Fibroblast of pulmonary artery (primary cell): ENCODE data around the gene MAPK4.

Experiments
- DNase-seq: peaks from one replicate; pipeline ENCODE4 v3.0.0-alpha.2; 2010; ENCODE audit warnings: low read depth
- H3K4me3 ChIP-seq: replicated peaks from 2 replicates; pipeline ENCODE4 v1.5.1; 2011; ENCODE audit warnings: low read depth, mild to moderate bottlenecking, control low read depth, low read length, moderate library complexity
- TF ChIP-seq, protein P1 (sequence below): IDR thresholded peaks from 2 replicates; pipeline ENCODE4 v1.5.1; 2011; ENCODE audit warnings: mild to moderate bottlenecking, control low read depth, low read length, inconsistent platforms; ENCODE audit errors: missing control alignments

Gene MAPK4

DNA sequence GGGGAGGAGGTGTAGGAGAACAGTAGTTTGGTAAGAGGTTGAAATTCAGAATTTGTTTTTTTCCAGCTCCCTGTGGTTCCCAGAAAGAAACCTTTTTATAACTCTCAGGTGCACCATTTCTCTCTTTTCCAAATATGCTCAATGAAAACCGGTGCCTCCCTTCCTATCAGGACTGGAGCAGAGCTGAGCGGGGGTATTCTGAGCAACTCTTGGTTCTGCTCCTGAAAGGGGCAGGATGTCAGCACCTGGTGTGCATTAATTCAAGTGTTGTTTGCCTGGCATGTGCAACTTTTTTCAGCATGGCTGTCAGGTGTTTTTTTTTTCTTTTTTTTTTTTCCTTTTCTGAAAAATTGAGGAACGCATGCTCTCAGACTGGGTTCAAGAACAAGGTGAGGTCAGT is 74.1 kb downstream of the MAPK4 start:
- TF ChIP-seq, protein P1, sequence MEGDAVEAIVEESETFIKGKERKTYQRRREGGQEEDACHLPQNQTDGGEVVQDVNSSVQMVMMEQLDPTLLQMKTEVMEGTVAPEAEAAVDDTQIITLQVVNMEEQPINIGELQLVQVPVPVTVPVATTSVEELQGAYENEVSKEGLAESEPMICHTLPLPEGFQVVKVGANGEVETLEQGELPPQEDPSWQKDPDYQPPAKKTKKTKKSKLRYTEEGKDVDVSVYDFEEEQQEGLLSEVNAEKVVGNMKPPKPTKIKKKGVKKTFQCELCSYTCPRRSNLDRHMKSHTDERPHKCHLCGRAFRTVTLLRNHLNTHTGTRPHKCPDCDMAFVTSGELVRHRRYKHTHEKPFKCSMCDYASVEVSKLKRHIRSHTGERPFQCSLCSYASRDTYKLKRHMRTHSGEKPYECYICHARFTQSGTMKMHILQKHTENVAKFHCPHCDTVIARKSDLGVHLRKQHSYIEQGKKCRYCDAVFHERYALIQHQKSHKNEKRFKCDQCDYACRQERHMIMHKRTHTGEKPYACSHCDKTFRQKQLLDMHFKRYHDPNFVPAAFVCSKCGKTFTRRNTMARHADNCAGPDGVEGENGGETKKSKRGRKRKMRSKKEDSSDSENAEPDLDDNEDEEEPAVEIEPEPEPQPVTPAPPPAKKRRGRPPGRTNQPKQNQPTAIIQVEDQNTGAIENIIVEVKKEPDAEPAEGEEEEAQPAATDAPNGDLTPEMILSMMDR: no peak
- no peak overlapping the region for H3K4me3 ChIP-seq
- no peak for DNase-seq

DNA sequence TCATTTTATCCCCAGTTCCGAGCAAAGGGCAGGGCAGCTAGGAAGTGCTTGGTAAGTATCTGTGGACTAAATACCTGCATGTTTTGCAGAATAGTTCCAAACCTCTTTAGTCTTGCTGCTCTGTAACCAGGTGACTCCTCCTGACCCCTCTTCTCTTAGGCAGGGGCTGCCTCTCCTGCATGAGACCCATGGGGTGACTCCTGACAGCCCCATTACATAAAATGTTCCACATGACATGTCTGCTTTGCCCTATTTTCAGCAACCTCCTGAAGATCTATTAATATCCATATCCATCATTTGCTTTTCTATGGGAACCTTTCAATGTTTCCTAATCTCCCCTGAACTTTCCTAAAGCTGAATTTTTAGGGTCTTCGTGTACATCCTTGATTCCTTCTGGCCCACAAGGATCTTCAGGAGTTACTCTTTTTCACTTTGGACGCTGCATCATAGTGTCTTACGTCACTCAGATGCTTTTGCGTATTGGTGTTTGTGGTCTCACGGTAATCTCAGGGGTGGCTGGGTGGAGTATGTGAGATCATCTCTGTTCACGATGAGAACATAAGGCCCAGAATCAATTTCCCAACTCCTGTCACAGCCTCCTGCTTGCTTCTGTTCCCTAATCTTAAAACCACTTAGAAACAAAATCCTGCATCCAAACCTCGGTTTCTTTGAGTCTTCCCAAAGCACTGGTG is 76.6 kb downstream of the MAPK4 start:
- no peak for DNase-seq
- TF ChIP-seq, protein P1: no peak
- no peak overlapping the region for H3K4me3 ChIP-seq

DNA sequence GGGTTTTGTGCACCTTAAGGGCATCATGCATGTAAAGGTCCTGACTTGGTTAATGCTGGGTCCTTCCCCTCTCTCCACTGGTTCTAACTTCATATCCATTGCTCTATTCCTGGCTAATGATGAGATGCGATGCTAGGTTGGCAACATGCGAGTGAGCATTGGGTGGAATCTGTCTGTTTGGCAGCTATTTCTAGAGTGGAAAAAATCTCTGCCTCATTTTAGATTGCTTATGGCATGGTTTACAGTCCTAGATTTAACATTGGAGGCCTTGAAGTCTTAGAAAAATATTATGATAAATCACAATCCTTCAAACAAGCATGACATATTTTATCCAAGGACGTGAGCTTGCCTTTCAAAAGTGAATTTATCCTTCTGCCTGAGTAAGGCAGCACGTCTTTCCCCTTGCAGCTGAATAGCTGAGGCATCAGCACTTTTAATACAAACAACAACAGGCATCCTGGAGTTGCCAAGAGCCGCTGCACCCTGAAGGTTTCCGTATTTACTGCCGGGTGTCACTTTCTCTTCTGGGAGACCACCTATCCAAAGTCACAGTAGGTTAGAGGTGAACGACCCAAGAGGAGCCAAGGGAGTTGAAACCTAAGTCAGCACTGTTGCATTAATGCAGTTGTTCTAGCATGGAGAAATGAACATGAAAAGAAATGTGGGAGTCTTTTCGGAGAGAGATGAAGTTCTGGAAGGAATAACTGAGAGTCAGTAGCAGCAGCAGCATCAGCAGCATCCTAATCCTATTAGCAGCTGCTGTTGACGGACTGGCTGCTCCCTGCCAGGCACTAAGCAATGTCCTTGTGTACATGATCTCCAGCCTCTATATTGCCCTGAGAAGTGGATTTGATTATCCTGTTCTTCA is 78.4 kb downstream of the MAPK4 start:
- TF ChIP-seq, protein P1: no peak

DNA sequence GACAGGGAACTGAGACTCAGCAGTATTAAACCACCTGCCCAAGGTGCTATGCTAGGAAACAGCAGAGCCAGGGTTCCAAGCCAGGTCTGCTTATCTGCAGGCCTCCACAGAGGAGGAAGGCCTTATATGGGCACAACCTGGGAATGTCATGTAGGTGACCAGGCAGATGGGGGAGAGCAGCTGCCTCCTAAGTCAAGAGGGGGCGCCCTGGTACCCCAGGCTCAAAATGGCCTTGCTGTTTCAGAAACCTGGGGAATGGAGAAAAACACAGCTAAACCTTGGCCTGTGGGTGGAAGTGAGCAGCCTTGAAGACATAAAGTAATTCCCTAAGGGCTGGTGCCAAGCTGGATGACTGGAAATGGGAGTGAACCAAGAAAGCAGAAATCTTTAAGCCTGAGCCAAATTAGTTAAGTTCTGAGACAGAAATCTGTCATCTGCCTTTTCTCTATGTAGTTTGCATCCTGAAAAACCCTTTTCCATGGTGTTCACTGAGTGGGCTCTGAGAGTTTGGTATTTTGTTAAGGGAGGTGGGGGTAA is 79.1 kb downstream of the MAPK4 start:
- TF ChIP-seq, protein P1: no peak
- DNase-seq: no peak
- H3K4me3 ChIP-seq: no peak overlapping the region

More for the DNA sequence above, 78.4 kb downstream of the MAPK4 start:
- DNase-seq: no peak
- no peak overlapping the region for H3K4me3 ChIP-seq

DNA sequence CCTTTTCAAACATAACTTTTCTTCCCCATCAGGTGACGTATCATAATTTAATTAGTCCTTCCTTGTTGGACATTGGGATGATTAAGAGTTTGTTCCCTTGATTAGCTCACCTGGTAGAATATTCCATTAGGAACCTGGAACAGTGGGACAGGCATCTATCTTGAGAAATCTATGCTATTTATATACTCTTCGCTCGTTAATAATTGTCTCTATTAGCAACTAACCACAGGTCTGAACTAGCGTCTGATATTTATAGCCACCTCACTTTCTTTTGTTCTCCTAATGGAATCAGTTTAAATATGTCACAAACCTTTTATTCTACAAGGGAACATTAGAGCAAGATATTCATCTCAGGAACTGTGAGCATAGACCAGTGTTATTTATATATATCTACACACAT is 79.8 kb downstream of the MAPK4 start:
- no peak overlapping the region for H3K4me3 ChIP-seq
- DNase-seq: no peak
- TF ChIP-seq, protein P1: no peak

DNA sequence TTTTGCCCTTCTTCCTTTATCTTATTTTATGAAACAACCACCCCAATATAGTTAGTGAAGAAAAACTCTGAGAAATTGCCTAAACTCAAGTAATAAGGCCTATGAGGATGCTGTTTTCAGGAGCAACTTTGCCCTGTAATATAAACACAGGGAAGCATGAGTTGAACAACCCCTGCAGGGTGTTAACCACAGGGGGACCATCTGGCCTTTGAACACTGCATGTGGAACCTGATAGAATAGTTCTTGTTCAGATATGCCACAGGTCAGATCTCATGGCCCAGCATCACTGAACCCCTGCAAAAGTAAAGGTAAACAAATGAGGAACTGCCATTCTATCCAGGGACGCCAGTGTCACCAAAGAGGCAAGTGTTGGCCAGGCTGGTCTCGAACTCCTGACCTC is 82.6 kb downstream of the MAPK4 start:
- DNase-seq: no peak
- H3K4me3 ChIP-seq: no peak overlapping the region
- TF ChIP-seq, protein P1: no peak
